Stromal cell of bone marrow (primary cell): Measurements from ENCODE around the gene TMEM87A.
"Not testable (repeated sequence)": the region's sequence is repeated elsewhere in the genome, so short reads cannot be mapped to it uniquely, and the experiment has no call there.

Source experiments
- DNase-seq: peaks from one replicate; pipeline ENCODE4 v3.0.0-alpha.2; 2012; ENCODE audit warnings: low read depth

Gene TMEM87A, protein sequence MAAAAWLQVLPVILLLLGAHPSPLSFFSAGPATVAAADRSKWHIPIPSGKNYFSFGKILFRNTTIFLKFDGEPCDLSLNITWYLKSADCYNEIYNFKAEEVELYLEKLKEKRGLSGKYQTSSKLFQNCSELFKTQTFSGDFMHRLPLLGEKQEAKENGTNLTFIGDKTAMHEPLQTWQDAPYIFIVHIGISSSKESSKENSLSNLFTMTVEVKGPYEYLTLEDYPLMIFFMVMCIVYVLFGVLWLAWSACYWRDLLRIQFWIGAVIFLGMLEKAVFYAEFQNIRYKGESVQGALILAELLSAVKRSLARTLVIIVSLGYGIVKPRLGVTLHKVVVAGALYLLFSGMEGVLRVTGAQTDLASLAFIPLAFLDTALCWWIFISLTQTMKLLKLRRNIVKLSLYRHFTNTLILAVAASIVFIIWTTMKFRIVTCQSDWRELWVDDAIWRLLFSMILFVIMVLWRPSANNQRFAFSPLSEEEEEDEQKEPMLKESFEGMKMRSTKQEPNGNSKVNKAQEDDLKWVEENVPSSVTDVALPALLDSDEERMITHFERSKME

DNA sequence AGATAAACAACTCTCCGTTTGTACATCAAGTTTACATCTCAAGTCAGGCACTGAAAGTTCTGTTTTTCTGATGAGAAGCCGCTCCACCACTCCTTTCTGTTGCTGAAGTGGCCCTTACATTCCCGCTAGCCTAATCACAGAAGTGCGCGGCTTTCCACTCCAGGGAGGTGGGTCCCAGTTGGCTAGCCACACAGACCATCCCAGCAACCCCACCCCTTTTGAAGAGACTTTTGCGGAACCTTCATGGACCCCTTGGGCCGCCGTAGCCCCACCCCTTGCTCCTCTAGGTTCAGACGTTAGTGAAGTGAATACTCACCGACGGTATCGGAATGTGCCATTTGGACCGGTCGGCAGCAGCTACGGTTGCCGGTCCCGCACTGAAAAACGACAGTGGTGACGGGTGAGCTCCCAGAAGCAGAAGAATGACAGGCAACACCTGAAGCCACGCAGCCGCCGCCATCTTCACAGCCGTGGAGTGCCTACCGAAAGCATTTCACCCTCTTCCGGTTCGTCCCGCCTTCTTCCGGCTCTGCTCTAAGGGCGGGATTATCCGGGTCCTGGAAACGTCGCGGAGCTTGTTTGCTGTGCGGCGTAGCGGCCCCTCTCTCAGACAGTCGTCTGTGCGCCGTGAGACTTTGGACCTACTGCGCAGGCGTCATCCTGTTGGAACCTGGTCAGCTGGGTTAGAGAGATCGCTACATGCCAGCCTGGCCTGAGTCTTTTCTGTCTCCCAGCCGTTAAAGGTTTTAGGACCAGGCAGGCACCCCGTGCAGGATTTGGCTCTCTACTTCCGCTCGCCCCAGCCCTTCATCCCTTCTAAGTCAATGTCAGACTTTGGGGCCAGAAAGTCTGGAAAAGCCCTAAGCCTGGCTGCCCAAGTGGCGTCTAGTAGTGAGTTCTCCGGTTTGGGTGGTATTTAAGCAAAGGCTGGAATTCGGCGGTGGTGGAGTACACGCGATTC is at the start of gene TMEM87A, which contains the start of gene GANC:
TSS of gene TMEM87A (minus strand) at position 495 of the 961 bp plus-strand sequence. CDS start at position 460, 35 bp downstream.
TSS of gene GANC (plus strand) at position 263 of the 961 bp plus-strand sequence. CDS start 1,281 bp downstream, outside the sequence.
- DNase-seq = peak; percentile 98

DNA sequence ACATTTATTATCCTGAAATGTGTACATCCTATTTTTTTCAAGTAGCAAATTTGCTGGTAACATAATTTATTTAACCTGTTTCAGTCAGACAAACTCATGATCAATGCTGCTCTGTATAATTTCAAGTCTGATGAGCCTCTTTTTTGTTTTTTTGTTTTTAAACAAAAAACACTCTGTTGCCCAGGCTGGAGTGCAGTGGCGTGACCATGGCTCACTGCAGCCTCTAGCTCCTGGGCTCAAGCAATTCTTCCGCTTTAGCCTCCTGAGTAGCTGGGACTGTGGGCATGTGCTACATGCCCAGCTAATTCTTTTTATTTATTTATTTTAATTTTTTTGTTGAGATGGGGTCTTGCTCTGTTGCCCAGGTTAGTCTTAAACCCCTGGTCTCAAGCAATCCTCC is 46.0 kb upstream of the TMEM87A start:
- DNase-seq = no peak

DNA sequence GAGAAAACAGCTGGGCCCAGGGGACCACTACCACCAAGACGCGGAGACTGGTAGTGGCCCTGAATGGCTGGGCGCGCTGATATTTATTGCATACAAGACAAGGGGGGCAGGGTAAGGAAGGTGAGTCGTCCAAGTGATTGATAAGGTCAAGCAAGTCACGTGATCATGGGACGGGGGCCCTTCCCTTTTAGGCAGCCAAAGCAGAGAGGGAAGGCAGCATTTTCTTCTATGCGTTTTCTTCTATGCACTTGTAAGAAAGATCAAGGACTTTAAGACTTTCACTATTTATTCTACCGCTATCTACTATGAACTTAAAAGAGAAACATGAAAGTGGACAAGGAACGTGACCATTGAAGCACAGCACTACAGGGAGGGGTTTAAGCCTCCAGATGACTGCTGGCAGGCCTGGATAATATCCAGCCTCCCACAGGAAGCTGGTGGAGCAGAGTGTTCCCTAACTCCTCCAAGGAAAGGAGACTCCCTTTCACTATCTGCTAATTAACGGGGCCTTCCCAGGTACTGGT is 43.1 kb upstream of the TMEM87A start:
- DNase-seq = not testable (repeated sequence)

DNA sequence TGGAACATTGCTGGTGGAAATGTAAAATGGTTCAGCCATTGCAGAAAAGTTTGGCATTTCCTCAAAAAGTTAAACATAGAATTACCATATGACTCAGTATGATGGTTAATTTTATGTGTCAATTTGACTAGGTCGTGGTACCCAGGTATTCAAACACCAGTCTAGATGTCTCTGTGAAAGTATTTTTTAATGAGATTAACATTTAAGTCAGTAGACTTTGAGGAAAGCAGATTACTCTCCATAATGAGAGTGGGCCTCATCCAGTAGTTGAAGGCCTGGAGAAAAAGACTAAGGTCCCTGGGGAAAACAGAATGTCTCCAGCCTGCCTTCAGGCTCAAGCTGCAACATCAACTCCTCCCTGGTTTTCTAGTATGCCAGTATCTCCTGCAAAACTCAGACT is 42.3 kb upstream of the TMEM87A start:
- DNase-seq = no peak

DNA sequence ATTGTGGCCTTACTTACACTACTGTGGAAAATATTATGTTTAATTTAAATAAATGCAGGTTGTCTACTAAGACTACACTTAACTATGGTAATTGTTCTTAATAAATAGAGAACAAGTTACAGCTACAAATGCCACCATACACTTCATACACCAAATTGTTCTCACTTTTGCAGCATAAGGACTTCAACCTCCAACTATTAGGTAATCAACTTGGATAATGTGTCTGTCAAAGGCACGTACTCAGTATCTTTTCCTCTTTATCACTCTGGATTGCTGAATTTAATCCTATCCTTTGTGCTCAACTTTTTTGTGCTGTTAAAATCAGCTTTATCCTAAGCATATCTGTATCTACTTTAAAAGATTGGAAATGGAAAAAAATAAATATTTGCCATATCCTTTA is 41.6 kb upstream of the TMEM87A start:
- DNase-seq = no peak

DNA sequence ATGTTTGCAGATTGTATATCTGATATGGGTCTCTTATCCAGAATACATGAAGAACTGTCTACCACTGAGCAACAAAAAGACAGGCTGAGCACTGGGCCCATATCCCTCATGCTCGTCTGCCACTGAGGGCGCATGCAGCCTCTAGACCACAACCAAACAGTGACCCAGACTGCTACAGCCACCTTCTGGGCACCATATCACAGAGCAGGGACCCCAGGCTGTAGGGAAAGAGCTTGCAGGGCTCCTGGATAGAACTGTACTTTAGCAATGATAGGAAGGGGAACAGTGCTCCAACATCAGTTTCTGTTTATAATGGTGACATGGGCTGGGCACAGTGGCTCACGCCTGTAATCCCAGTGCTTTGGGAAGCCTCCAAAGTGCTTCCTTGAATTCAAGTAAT is 40.2 kb upstream of the TMEM87A start:
- DNase-seq = no peak

DNA sequence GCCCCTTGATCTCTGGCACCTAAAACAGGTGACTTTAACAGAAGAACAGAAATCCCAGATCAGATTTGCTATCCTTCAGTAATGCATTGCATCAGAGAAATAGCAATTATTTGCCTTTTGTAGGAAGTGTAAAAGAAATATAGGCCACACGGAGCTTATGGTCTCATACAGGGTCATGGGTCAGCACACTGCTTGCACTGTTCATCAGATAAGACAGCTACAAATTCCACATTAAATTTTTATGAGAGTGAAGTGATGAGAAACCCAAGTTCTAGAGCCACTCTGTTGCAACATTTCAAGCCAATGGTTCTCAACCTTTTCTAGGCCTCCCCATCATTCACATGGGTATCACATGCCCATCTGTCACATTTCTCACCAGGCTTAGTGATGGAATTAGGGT is 33.4 kb upstream of the TMEM87A start:
- no peak for DNase-seq

DNA sequence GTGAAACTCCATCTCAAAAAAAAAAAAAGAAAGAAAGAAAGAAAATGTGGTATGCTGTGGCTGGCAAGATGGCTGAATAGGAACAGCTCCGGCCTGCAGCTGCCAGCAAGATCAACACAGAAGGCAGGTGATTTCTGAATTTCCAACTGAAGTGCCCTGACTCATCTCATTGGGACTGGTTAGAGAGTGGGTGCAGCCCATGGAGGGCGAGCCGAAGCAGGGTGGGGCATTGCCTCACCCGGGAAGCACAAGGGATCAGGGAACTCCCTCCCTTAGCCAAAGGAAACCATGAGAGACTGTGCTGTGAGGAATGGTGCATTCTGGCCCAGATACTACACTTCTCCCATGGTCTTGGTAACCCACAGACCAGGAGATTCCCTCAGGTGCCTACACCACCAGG is 27.8 kb upstream of the TMEM87A start:
- DNase-seq = not testable (repeated sequence)

DNA sequence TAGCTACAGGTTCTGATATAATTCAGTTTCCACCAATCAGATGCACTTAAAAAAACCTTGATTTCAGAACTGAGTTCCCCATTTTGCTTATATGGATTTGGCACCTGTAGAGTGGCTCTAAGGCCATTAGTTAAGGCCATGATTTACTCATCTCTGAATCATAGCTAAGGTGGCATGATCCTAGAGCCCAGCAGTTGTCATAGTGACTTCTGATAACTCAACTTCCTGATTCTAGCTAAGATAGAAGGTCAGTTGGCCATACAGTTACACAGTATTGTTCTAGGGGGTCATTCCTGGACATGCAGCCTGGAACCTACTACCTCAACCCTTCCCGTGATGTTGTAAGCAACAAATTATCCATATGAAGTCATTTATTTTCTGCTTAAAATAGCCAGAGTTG is 15.9 kb upstream of the TMEM87A start:
- no peak for DNase-seq

DNA sequence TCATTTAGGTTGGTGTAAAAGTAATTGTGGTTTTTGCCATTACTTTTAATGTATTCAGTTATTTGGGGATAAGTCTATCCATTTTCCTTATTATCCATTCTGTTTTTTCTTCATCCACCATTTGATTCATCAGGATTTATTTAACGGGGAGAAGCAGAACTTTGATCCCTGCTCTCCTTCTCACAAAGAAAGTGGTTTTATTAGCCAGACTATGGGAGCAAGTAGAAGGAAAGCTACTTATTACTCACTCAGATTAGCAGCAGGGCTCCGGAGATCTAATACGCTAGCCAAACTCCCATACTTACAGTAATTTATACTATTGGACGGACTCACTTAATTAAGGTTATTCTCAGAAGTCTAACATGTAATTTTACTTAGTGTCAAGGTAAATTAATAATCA is 14.7 kb upstream of the TMEM87A start:
- DNase-seq = no peak

DNA sequence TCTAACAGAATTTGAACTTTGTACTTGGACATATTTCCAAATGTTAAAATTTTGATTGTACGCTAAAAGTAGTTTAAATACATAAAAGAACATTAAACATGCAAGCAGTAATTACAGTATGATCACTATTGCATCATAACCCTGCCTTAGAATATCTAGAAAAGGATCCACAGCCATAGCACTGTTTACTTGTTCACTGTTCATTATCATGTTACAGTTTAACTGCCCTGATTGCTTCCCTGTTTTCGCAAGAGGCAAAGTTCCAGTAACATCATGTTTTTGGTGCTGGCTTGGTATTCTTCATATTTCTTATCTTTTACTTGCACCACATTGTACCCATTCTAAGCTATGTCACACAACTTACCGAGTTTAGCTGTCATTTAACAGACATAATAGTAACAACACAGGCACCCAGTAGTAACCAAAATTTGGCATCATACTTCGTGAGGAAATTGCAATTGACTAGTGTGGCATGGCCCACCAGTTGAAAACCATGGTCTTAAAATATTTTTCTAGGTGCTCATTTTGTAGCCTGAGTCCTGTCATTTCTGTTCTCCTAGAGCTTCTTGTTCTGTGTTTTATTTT is 13.3 kb upstream of the TMEM87A start:
- DNase-seq = no peak

DNA sequence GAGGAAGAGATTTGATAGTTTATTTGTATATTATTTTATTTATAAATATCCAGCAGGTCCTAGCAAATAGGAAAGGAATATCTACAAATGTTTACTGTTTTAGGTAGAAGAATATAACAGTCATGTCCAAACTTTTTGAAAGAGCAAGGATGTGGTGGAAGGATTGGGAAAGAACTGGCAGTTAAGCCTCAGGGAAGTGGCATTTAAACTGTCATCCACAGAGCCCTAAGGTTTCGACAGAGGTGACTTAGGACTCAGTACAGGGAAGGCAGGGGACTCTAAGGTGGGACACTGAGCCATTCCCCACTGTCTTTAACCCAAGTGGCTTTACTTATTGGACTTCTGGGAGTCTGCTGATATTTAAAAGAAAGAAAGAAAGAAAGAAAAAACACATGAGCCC is 11.8 kb upstream of the TMEM87A start:
- no peak for DNase-seq

DNA sequence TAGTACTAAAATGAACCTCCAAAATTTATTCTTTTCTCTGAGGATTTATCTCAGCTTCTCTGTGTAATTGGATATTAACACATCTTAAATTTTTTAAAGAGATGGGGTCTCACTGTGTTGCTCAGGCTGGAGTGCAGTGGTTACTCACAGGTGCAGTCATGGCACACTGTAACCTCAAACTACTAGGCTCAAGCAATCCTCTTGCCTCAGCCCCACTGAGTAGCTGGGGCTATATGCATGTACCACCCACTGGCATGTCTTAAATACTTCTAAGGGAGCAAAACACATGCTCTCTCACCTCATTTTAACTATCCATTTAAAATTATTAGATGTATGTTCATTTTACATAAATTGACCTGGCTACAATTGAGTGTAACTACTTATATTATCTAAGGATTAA is 11.3 kb upstream of the TMEM87A start:
- no peak for DNase-seq

DNA sequence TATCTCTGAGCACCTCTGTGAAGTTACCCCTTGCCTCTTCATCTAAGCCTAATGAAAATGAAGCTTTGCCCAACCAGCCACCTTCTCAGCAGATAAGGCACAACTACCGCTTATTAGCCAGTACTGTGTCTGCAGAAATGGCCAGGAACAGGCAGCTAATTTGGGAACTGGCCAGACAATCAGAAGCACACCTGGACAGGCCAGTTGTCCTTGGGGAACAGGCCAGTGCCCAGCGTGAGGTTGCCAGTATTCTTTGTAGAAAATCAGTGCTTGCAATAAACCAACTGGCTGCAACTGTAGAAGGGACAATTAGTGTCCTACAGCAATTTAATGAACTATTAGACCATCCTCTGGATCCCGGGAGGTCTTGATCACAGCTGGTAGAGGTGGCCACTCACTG is 10.4 kb upstream of the TMEM87A start:
- no peak for DNase-seq

DNA sequence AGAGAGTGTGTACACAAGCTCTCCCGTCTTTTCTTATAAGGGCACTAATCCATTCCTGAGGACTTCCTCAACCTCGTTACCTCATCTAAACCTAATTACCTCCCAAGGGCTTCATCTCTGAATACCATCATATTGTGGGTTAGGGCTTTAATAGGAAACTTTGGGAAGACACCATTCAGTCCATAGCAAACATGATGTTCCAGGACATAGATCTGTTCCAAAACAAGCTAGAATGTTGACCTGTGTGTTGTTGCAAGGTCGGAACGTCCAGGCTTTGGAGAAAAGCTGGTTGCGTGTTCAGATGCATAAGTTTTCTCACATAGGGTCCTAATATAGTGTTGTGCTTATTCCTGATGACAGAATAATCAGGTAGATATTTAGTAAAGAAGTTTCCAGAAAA is 9.7 kb upstream of the TMEM87A start:
- no peak for DNase-seq

DNA sequence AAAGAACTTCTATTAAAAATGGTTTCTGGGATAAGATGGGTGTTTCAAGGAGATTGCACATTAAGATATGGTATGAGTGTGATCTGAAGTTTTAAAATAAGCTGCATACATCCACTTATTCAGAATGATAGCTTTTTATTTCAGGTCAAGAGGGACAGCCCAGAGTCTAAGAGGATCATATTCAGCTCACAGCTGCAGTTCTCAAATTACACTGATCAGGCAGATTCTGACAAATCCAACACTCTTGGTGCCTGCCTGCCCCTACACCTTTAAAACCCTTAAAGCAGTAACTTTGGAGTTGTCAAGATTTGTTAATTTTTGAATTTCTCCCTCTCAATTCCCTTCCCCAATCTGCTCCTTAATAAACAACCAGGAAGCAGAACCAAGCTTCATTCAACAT is 9.1 kb upstream of the TMEM87A start:
- no peak for DNase-seq

DNA sequence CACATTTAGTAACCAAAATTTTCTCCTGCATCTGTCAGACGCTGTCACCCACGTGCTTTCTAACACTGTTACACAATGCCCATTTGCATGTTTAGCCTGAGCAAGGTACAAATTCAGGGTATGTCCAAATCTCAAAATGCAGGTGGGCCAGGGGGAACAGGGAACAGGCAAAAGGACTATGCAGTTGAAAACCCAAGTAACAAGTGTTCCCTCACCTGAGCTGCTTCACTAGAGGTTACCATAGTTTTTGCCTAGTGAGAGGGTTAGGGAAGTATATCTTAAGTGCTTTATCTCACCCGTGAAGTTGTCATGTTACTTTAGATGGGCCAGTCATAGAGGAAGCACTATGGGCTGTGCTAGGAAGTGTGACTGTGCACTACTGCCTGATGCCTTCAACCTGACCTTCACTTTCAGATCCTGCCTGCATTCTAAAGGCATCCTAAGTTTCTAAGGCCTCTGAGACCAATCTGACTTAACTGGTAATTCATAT is 6.0 kb upstream of the TMEM87A start:
- no peak for DNase-seq

DNA sequence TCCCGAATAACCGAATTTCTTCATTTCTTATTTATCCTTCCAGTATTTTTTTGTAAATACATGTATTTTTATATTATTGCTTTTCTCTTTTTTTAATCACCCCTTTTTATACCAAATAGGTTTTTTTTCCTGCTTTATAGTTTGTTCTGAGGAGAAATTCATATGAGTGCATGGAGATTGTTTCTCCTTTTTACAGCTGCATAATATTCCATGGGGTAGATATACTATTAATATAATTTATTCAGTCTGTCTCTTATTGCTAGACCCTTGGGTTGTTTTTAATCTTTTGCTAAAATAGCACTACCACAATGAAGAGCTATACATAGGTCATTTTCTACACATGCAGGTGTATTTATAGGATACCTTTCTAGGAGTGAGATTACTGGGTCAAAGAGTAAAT is 3.5 kb upstream of the TMEM87A start:
- DNase-seq = no peak

DNA sequence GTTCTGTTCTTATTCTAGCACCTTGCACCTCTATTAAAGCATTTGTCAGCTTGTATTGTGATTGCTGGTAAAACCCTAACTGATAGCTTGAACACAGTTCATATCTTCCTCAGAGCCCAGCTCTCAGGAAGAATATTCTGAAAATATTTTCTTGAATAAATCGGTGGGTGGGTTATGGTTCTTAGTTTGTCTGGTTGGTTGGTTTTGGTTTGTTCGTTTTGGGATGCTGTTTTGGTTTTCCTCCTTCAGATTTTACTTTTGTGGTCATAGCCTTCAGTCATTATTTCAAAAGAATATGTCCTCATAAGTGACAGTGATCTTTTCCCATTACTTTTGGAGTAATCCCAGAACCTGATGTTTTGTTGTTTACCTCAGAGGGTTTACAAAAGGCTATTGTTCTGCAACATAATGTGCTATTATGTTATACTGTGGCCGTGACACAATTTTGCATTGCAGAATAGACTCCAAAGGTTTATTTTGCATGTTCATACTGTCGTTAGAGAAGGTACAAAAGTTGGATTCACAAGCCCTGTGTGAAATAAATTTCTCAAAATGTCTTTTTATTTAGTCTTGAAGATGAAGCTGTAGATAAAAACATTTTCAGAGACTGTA is 2.7 kb upstream of the TMEM87A start:
- DNase-seq = no peak

DNA sequence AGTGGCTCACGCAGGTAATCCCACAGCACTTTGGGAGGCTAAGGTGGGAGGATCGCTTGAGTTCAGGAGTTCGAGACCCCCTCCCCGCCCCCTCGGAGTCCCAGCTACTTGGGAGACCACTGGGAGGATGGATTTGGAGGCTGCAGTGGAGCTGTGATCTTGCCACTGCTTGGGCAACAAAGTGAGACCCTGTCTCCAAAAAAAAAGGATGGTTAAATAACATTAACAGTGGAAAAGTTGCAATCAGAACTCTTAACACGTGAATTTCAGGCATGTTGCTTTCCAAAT is 1.4 kb upstream of the TMEM87A start:
- no peak for DNase-seq

DNA sequence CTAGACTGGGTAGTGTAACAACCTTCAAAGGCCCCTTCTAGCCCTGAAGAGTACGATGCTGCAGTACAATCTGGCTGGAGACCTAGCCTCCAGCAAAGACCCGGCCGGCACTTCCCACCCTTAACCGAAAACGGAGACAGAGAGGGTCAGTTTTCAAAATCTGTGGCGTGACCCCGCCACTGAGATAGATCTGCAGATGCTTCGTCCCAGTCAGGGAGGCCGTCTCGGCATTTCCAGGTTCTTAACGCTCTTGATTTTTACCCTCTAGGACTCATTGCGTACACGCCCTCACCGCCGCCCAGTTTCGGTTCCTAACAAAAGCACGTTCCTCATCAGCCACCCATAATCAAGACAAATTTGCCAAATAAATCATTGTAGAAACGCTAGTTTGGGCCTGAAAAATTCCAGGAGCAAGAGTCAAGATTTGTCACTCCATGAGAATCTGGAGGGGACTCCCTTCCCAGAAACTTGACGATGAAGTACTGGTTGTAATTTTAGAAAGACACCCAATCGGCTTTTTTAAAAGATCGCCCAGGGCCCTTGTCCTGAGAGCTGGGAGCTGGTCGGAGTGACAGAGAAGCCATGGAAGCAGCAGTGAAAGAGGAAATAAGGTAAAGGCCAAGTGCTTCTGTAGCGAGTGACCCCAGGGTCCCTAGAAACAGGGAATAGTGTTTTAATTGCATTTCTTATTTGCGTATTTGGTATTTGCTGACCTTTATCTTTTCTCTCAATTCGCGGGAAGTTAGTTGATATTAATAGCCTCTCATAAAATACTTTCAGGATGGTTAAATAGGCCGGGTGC is 868 bp upstream of the TMEM87A start:
- DNase-seq = peak; percentile 51
